GF-D8 (cell line): ENCODE data around the gene MEF2B.

Experiments
- DNase-seq: peaks from one replicate; lab custom pipeline; 2025; lab: John Stamatoyannopoulos, UW

The MEF2B gene

GRCh38 chr19:19170053-19170872 is at the start of gene MEF2B:
TSS of gene MEF2B (minus strand) at chr19:19170263. CDS start at chr19:19150735, 19,528 bp downstream.
- no peak for DNase-seq

GRCh38 chr19:19218911-19219310 is 48.8 kb upstream of the MEF2B start:
- DNase-seq = no peak

GRCh38 chr19:19217099-19217498 is 47.0 kb upstream of the MEF2B start:
- DNase-seq = no peak

- DNase-seq = no peak
Measured at GRCh38 chr19:19215792-19216191, 45.7 kb upstream of the MEF2B start.

GRCh38 chr19:19214892-19215291 is 44.8 kb upstream of the MEF2B start:
- no peak for DNase-seq

- no peak for DNase-seq
Measured at GRCh38 chr19:19214159-19214490, 44.1 kb upstream of the MEF2B start.

- no peak for DNase-seq
Measured at GRCh38 chr19:19213426-19214158, 43.5 kb upstream of the MEF2B start.

GRCh38 chr19:19212916-19213315 is 42.9 kb upstream of the MEF2B start:
- DNase-seq = no peak

GRCh38 chr19:19211499-19212420 is 41.7 kb upstream of the MEF2B start, which contains the start of gene NCAN:
TSS of gene NCAN (plus strand) at chr19:19211958. CDS start at chr19:19216954, 4,996 bp downstream.
- no peak for DNase-seq

GRCh38 chr19:19209372-19209771 is 39.3 kb upstream of the MEF2B start:
- no peak for DNase-seq

GRCh38 chr19:19207637-19208572 is 37.8 kb upstream of the MEF2B start:
- no peak for DNase-seq

GRCh38 chr19:19206938-19207337 is 36.9 kb upstream of the MEF2B start:
- DNase-seq = no peak

GRCh38 chr19:19205416-19206410 is 35.6 kb upstream of the MEF2B start:
- DNase-seq = no peak

GRCh38 chr19:19204181-19204580 is 34.1 kb upstream of the MEF2B start:
- DNase-seq = no peak

GRCh38 chr19:19203012-19203856 is 33.2 kb upstream of the MEF2B start, which contains the start of gene NR2C2AP:
TSS of gene NR2C2AP (minus strand) at chr19:19203414. CDS start at chr19:19203060, 354 bp downstream.
- DNase-seq = peak; percentile 81

GRCh38 chr19:19202707-19203011 is 32.6 kb upstream of the MEF2B start:
- DNase-seq = no peak

- DNase-seq = no peak
Measured at GRCh38 chr19:19201697-19202630, 31.9 kb upstream of the MEF2B start.

GRCh38 chr19:19193926-19194325 is 23.9 kb upstream of the MEF2B start:
- no peak for DNase-seq
